IMR-90 (cell line): ENCODE results near the gene CDKAL1.

Experiments used
- BHLHE40 ChIP-seq: fragments of 150-350 bp; IDR thresholded peaks from 2 replicates; pipeline ENCODE4 v1.6.1; 2016; ENCODE audit warnings: mild to moderate bottlenecking, low read depth, low read length
- CEBPB ChIP-seq: IDR thresholded peaks from 2 replicates; pipeline ENCODE4 v1.6.1; 2012; ENCODE audit warnings: low read depth, low read length, improper control_type of control experiment
- FOS ChIP-seq: fragments of 150-350 bp; IDR thresholded peaks from 2 replicates; pipeline ENCODE4 v1.6.1; 2016; ENCODE audit warnings: low read depth, low read length
- MAFK ChIP-seq: IDR thresholded peaks from 2 replicates; pipeline ENCODE4 v1.6.1; 2012; ENCODE audit warnings: low read depth, low read length, improper control_type of control experiment
- MAZ ChIP-seq: IDR thresholded peaks from 2 replicates; pipeline ENCODE4 v1.6.1; 2012; ENCODE audit warnings: low read depth, mild to moderate bottlenecking, low read length, improper control_type of control experiment, moderate library complexity, borderline replicate concordance
- MXI1 ChIP-seq: IDR thresholded peaks from 2 replicates; pipeline ENCODE4 v1.6.1; 2012; ENCODE audit warnings: low read depth, mild to moderate bottlenecking, low read length, moderate library complexity, borderline replicate concordance
- POLR2A ChIP-seq: IDR thresholded peaks from 2 replicates; pipeline ENCODE4 v1.6.1; 2012; ENCODE audit warnings: mild to moderate bottlenecking, low read depth, low read length
- RAD21 ChIP-seq: IDR thresholded peaks from 2 replicates; pipeline ENCODE4 v1.6.1; 2012; ENCODE audit warnings: low read length, improper control_type of control experiment
- RCOR1 ChIP-seq: IDR thresholded peaks from 2 replicates; pipeline ENCODE4 v1.6.1; 2012; ENCODE audit warnings: mild to moderate bottlenecking, low read length, improper control_type of control experiment; ENCODE audit not compliant: insufficient replicate concordance
- SMC3 ChIP-seq: fragments of 150-350 bp; IDR thresholded peaks from 2 replicates; pipeline ENCODE4 v1.6.1; 2016; ENCODE audit warnings: low read depth, mild to moderate bottlenecking, antibody characterized with exemption, low read length, moderate library complexity
- TF ChIP-seq, protein P1 (sequence below): conservative IDR thresholded peaks from 2 replicates; pipeline ENCODE4 v1.5.1; 2012; ENCODE audit warnings: mild to moderate bottlenecking, low read depth, low read length, improper control_type of control experiment
- TF ChIP-seq, protein P2 (sequence below): fragments of 150-350 bp; IDR thresholded peaks from 2 replicates; pipeline ENCODE4 v1.6.1; 2017; ENCODE audit warnings: mild to moderate bottlenecking, antibody characterized with exemption, low read length, low read depth
- TF ChIP-seq, protein P3 (sequence below): fragments of 150-350 bp; IDR thresholded peaks from 2 replicates; pipeline ENCODE4 v1.6.1; 2016; ENCODE audit warnings: low read depth, mild to moderate bottlenecking, low read length, moderate library complexity, borderline replicate concordance

DNA sequence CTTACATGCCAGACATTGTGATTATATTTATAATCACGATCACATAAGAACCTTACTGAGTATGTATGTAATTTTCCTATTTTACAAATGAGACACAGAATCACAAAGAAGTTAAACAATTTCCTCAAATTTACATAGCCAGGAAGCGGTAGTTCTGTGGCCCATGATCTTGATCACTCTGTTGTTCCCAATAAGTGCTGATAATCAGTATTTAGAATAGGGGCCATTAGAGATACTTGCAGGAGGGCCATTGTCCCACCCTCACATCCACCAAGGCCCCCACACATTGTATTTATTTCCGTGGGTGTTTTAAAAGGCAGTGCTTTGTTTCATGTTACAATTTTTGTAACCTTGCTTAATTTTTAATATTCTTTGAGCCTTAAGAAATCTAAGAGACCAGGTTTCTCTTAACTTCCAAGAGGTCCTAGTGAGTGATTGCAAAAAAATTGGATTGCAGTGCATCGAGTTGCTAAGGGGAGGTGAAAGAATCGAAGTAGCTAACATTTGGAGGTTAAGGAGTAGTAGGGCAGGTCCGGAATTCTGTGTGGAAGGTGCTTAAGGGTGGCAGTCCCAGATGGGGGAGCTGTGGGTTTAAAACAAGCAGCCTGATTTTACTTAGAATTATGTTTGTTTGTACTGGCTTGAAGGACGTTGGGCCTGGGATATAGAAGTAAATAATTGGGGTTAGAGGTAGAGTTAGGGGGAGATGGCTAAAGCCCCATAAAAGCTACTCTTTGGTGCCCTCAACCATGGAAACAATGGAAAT, 339.4 kb downstream of the CDKAL1 start:
- TF ChIP-seq, protein P1, sequence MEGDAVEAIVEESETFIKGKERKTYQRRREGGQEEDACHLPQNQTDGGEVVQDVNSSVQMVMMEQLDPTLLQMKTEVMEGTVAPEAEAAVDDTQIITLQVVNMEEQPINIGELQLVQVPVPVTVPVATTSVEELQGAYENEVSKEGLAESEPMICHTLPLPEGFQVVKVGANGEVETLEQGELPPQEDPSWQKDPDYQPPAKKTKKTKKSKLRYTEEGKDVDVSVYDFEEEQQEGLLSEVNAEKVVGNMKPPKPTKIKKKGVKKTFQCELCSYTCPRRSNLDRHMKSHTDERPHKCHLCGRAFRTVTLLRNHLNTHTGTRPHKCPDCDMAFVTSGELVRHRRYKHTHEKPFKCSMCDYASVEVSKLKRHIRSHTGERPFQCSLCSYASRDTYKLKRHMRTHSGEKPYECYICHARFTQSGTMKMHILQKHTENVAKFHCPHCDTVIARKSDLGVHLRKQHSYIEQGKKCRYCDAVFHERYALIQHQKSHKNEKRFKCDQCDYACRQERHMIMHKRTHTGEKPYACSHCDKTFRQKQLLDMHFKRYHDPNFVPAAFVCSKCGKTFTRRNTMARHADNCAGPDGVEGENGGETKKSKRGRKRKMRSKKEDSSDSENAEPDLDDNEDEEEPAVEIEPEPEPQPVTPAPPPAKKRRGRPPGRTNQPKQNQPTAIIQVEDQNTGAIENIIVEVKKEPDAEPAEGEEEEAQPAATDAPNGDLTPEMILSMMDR, result 0 out of 2 replicates have a peak, but pooled peaks have one; percentile 19
- no peak for TF ChIP-seq POLR2A
- TF ChIP-seq, protein P2, sequence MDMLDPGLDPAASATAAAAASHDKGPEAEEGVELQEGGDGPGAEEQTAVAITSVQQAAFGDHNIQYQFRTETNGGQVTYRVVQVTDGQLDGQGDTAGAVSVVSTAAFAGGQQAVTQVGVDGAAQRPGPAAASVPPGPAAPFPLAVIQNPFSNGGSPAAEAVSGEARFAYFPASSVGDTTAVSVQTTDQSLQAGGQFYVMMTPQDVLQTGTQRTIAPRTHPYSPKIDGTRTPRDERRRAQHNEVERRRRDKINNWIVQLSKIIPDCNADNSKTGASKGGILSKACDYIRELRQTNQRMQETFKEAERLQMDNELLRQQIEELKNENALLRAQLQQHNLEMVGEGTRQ, result no peak
- no peak for TF ChIP-seq RCOR1
- TF ChIP-seq, protein P3, sequence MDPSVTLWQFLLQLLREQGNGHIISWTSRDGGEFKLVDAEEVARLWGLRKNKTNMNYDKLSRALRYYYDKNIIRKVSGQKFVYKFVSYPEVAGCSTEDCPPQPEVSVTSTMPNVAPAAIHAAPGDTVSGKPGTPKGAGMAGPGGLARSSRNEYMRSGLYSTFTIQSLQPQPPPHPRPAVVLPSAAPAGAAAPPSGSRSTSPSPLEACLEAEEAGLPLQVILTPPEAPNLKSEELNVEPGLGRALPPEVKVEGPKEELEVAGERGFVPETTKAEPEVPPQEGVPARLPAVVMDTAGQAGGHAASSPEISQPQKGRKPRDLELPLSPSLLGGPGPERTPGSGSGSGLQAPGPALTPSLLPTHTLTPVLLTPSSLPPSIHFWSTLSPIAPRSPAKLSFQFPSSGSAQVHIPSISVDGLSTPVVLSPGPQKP, result no peak
- no peak for TF ChIP-seq MXI1
- no peak for TF ChIP-seq MAZ
- TF ChIP-seq CEBPB, result no peak
- no peak for TF ChIP-seq FOS
- no peak for TF ChIP-seq BHLHE40
- no peak for TF ChIP-seq SMC3
- peak; percentile 23; the same call in 1 of the 2 replicates for TF ChIP-seq RAD21
- no peak for TF ChIP-seq MAFK
